Mucosa of rectum (tissue), 2 donors: ENCODE measurements around the gene EMD.

Experiments
- H3K27ac ChIP-seq, 2 donors: one replicate each; pipeline ENCODE4 v1.7.0; 2013; ENCODE audit warnings: inconsistent platforms in 2 of 2, low read depth in 2 of 2, low read length in 2 of 2
- H3K27me3 ChIP-seq, 2 donors: one replicate each; pipeline ENCODE4 v1.7.0; 2013; ENCODE audit warnings: low read length in 2 of 2; ENCODE audit not compliant: control insufficient read depth in 2 of 2, insufficient read depth in 2 of 2
- H3K36me3 ChIP-seq, 2 donors: one replicate each; pipeline ENCODE4 v1.7.0; 2013; ENCODE audit warnings: low read length in 2 of 2; ENCODE audit not compliant: control insufficient read depth in 2 of 2, insufficient read depth in 2 of 2
- H3K4me1 ChIP-seq, 2 donors: one replicate each; pipeline ENCODE4 v1.7.0; 2013; ENCODE audit warnings: low read length in 2 of 2, mild to moderate bottlenecking in 1 of 2; ENCODE audit not compliant: control insufficient read depth in 2 of 2, insufficient read depth in 2 of 2
- H3K4me3 ChIP-seq, 2 donors: one replicate each; pipeline ENCODE4 v1.7.0; 2013; ENCODE audit warnings: low read length in 2 of 2
- H3K9ac ChIP-seq, 2 donors: one replicate each; pipeline ENCODE4 v1.7.0; 2013; ENCODE audit warnings: low read length in 2 of 2, low read depth in 1 of 2, mild to moderate bottlenecking in 1 of 2
- H3K9me3 ChIP-seq, 2 donors: one replicate each; pipeline ENCODE4 v1.7.0; 2013; ENCODE audit warnings: low read length in 2 of 2; ENCODE audit not compliant: control insufficient read depth in 2 of 2
- donor health status: healthy.
- donor health status: Normal muscosa, but diverticular disease.

The EMD gene

GRCh38 chrX:154349359-154349935 is 29.6 kb upstream of the EMD start:
- Histone ChIP-seq H3K27ac (no peak overlapping the region), H3K9ac (no peak overlapping the region), H3K27me3 (no peaks in the 10 kb centered on the region), H3K36me3 (peaks cover 0 to 18% of the 10 kb centered on the region in 2 donors), H3K9me3 (no peaks in the 10 kb centered on the region), H3K4me1 (peaks cover 9 to 13% of the 10 kb centered on the region in 2 donors), H3K4me3 (no peak overlapping the region)

DNA sequence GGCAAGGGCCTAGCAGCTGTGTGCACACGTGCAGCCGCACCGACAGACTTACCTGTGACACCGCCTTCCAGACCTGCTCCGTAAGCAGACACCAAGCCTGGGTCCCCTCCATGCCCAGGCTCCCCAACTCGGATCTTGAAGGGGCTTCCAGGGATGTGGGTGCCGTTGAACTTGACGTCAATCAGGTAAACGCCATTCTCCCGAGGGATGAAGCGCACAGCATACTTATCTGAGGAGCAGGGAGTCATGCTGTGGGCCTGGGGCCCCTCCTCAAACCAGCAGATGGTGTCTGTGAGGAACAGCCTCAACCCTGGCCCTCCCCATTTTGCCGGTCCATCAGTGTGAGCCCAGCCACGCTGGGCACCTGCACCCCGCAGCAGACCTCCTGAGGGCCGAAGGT is 29.1 kb upstream of the EMD start:
- Histone ChIP-seq H3K9me3 (no peaks in the 10 kb centered on the region), H3K9ac (no peak overlapping the region), H3K36me3 (peaks cover 0 to 18% of the 10 kb centered on the region in 2 donors), H3K4me1 (peaks cover 9 to 13% of the 10 kb centered on the region in 2 donors), H3K27me3 (no peaks in the 10 kb centered on the region), H3K27ac (no peak overlapping the region), H3K4me3 (no peak overlapping the region)

GRCh38 chrX:154350429-154351182 is 28.5 kb upstream of the EMD start:
- Histone ChIP-seq H3K9ac (no peak overlapping the region), H3K4me1 (peaks cover 9 to 13% of the 10 kb centered on the region in 2 donors), H3K4me3 (no peak overlapping the region), H3K9me3 (no peaks in the 10 kb centered on the region), H3K27ac (peak overlapping the region in 1 of 2 donors; percentile 23), H3K27me3 (no peaks in the 10 kb centered on the region), H3K36me3 (peaks cover 0 to 18% of the 10 kb centered on the region in 2 donors)

DNA sequence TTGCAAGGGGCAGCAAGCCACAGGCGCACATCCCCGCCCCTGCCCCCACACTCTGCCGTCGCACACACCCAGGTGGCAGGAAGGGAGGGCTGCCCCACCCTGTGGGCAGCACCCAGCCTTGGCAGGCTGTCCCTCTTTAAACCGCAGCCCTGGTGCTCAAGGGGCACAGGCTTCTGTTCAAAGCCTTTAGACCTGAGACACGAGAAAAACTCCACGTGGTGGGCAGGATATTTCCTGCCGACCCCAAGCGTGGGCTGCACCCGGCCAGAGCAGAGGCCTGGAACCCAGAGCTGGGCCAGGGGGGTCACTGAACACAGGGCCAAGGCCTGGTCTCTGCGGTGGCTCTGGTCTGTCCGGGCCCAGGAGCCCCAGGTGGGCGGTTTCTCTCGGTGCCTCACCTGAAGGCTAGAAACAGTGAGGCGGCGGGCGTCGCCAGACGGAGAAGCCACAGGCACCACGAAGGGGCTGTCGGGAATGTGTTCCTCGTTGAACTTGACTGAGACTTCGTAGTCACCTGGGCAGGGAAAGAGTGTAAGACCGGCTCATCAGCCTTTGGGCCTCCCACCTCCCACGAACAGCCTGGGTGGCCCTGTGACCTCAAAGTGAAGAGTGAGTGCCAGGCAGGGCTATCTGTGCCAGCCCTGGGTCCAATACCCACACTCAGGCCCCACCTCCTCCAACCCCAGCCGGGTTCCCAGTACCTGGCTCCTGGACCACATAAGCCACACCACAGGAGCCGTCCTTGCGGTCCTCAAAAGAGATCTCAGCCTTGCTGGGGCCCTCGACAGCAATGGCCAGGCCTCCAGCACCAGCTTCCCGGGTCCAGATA is 27.7 kb upstream of the EMD start:
- H3K4me1 ChIP-seq, result peaks cover 9 to 13% of the 10 kb centered on the region in 2 donors
- peak overlapping the region in 1 of 2 donors; percentile 25 for H3K9ac ChIP-seq
- H3K27me3 ChIP-seq, result no peaks in the 10 kb centered on the region
- no peak overlapping the region for H3K4me3 ChIP-seq
- peak overlapping the region; percentile 46 to 52 for H3K27ac ChIP-seq
- no peaks in the 10 kb centered on the region for H3K9me3 ChIP-seq
- peaks cover 0 to 18% of the 10 kb centered on the region in 2 donors for H3K36me3 ChIP-seq

DNA sequence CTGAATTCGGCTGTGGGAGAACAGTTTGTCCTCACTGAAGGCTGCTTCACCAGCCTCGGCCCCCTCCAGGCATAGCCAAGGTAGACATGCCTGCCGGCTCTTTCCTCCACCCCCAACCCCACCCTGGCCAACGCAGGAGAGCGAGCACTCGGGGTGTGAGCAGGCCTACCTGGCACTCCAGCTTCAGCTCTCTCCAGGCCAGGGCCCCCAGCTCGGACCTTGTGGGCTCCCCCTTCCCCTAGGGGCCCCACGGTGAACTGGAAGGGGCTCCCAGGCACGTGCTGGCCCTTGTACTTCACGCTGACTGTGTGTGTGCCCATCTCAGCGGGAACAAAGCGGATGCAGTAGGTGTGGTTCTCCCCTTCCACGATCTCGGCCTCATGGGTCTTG is 27.1 kb upstream of the EMD start:
- Histone ChIP-seq H3K9ac (no peak overlapping the region), H3K36me3 (peaks cover 0 to 18% of the 10 kb centered on the region in 2 donors), H3K9me3 (no peaks in the 10 kb centered on the region), H3K27me3 (no peaks in the 10 kb centered on the region), H3K4me3 (no peak overlapping the region), H3K27ac (peak overlapping the region; percentile 46 to 52), H3K4me1 (peaks cover 9 to 13% of the 10 kb centered on the region in 2 donors)

- Histone ChIP-seq H3K4me1 (peaks cover 9 to 13% of the 10 kb centered on the region in 2 donors), H3K9ac (no peak overlapping the region), H3K27me3 (no peaks in the 10 kb centered on the region), H3K9me3 (no peaks in the 10 kb centered on the region), H3K4me3 (no peak overlapping the region), H3K36me3 (peaks cover 0 to 19% of the 10 kb centered on the region in 2 donors), H3K27ac (no peak overlapping the region)
Observed at GRCh38 chrX:154352466-154352865, 26.6 kb upstream of the EMD start.

DNA sequence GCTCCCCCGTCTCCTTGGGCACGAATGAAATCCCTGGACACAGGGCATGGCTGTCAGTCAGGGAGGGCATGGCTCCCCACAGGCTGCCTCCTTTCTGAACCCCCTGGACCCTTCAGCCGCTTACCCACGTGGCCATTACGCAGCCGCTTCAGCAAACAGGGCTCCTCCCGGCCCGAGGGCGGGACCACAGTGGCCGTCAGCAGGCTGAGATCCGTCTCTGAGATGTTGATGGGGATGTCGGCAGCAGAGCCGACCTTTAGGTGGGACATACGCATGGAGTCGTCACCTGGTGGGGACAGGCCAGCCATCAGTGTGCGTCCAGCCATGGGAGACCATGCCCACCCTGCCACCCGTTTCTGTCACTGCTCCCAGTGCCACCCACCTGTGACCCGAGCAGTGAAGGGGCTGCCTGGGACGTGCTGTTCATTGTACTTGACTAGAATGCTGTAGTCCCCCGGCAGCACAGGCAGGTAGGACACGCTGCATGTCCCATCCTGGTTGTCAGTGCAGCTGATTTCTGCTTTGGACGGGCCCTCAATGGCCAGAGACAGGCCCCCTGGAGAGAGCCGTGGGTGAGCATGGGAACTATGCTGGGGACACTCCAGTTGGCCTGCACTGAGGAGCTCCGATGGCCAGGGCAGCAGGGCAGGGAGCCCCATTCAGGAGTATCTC is 25.8 kb upstream of the EMD start:
- no peaks in the 10 kb centered on the region for H3K27me3 ChIP-seq
- no peaks in the 10 kb centered on the region for H3K9me3 ChIP-seq
- no peak overlapping the region for H3K27ac ChIP-seq
- peaks cover 9 to 13% of the 10 kb centered on the region in 2 donors for H3K4me1 ChIP-seq
- H3K36me3 ChIP-seq, result peaks cover 0 to 21% of the 10 kb centered on the region in 2 donors
- no peak overlapping the region for H3K9ac ChIP-seq
- no peak overlapping the region for H3K4me3 ChIP-seq

DNA sequence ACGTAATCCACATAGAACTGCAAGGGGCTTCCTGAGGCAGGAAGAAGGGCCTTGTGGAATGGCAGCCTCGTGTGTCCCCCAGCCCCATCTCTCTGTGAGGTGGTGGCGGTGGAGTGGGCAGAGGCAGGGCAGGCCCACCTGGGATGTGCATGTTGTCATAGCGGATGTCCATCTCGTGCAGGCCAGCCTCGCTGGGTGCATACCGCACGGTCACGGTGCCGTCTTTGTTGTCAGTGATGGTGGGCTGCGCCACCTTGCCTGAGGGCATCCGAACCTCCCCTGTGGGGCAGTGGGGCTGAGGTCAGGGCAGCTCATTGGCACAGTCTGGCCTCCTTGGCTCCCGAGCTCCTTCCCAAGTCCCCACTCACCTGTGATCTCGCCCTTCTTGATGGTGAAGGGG is 25.1 kb upstream of the EMD start:
- Histone ChIP-seq H3K4me3 (no peak overlapping the region), H3K4me1 (peaks cover 9 to 13% of the 10 kb centered on the region in 2 donors), H3K9ac (no peak overlapping the region), H3K36me3 (peaks cover 0 to 17% of the 10 kb centered on the region in 2 donors), H3K27ac (no peak overlapping the region), H3K27me3 (no peaks in the 10 kb centered on the region), H3K9me3 (no peaks in the 10 kb centered on the region)

DNA sequence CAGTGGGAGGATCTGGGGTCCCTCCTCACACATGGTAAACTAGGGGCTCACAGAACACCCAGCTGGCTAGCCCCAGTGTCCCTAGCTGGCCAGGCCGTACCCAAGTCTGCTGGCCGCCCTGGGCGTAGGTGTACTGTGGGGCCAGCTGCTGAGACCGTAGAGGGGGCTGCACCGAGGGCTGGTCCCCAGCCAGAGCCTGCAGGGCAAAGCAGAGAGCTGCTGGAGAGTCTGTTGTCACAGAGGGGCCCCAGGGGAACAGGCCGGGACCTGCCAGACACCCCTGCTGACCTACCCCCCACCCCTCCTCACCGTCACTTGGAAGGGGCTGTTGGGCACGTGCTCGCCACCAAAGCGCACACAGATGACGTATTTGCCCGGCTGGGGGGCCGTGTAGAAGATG is 24.6 kb upstream of the EMD start:
- H3K4me3 ChIP-seq, result no peak overlapping the region
- no peak overlapping the region for H3K27ac ChIP-seq
- H3K4me1 ChIP-seq, result peaks cover 9 to 13% of the 10 kb centered on the region in 2 donors
- H3K9ac ChIP-seq, result no peak overlapping the region
- H3K27me3 ChIP-seq, result no peaks in the 10 kb centered on the region
- H3K36me3 ChIP-seq, result peaks cover 0 to 20% of the 10 kb centered on the region in 2 donors
- no peaks in the 10 kb centered on the region for H3K9me3 ChIP-seq
